Nephron (organoid): ENCODE measurements around the gene TPH2.

ENCODE experiments used
- H3K27ac Mint-ChIP-seq, 3 experiments: 2 replicates each; pipeline ENCODE4 v1.8.0; 2020; ENCODE audit warnings: mixed read lengths in 3 of 3, mild to moderate bottlenecking in 2 of 3, moderate library complexity in 1 of 3
- H3K27me3 Mint-ChIP-seq: 2 replicates; pipeline ENCODE4 v1.8.0; 2021; ENCODE audit warnings: low read depth, mild to moderate bottlenecking, moderate library complexity, mixed read lengths
- H3K36me3 Mint-ChIP-seq: 2 replicates; pipeline ENCODE4 v1.8.0; 2020; ENCODE audit warnings: low read depth, mixed read lengths
- H3K4me1 Mint-ChIP-seq: 2 replicates; pipeline ENCODE4 v1.8.0; 2020; ENCODE audit warnings: mixed read lengths
- H3K4me3 Mint-ChIP-seq, 3 experiments: 2 replicates each; pipeline ENCODE4 v1.8.0; 2020; ENCODE audit warnings: mild to moderate bottlenecking in 3 of 3, mixed read lengths in 3 of 3, moderate library complexity in 2 of 3
- H3K9me3 Mint-ChIP-seq: 2 replicates; pipeline ENCODE4 v1.8.0; 2020; ENCODE audit warnings: mixed read lengths
- CTCF ChIP-seq, 3 experiments: fragments of 200-600 bp; sonication (generic); IDR thresholded peaks; one replicate each; pipeline ENCODE4 v1.5.0; 2021; ENCODE audit warnings: antibody characterized with exemption in 3 of 3; ENCODE audit not compliant: unreplicated experiment in 3 of 3

Gene TPH2

GRCh38 chr12:72075401-72075800, 136.8 kb downstream of the TPH2 start:
- TF ChIP-seq CTCF (IDR thresholded peaks at IDR 0.05; ENCODE audit: unreplicated experiment in 3 of 3): no peak
- H3K36me3 Mint-ChIP-seq: peaks cover 4% of the 10 kb centered on the region
- peaks cover 14% of the 10 kb centered on the region for H3K9me3 Mint-ChIP-seq
- no peak overlapping the region for H3K27ac Mint-ChIP-seq
- no peak overlapping the region for H3K4me3 Mint-ChIP-seq
- peaks cover 11% of the 10 kb centered on the region for H3K4me1 Mint-ChIP-seq
- no peaks in the 10 kb centered on the region for H3K27me3 Mint-ChIP-seq

- Mint-ChIP-seq H3K4me1 (peaks cover 11% of the 10 kb centered on the region), H3K9me3 (peaks cover 14% of the 10 kb centered on the region), H3K36me3 (peaks cover 4% of the 10 kb centered on the region), H3K27ac (peak overlapping the region in 1 of 3 experiments; percentile 62), H3K4me3 (no peak overlapping the region), H3K27me3 (peaks cover 4% of the 10 kb centered on the region)
- TF ChIP-seq CTCF (IDR thresholded peaks at IDR 0.05; ENCODE audit: unreplicated experiment in 3 of 3): no peak
These were observed 137.4 kb downstream of the TPH2 start for GRCh38 chr12:72075891-72076557.

- no peak overlapping the region for H3K27ac Mint-ChIP-seq
- H3K27me3 Mint-ChIP-seq: peaks cover 4% of the 10 kb centered on the region
- H3K4me3 Mint-ChIP-seq: no peak overlapping the region
- H3K4me1 Mint-ChIP-seq: peaks cover 11% of the 10 kb centered on the region
- TF ChIP-seq CTCF (IDR thresholded peaks at IDR 0.05; ENCODE audit: unreplicated experiment in 3 of 3): no peak
- peaks cover 10% of the 10 kb centered on the region for H3K9me3 Mint-ChIP-seq
- peaks cover 3% of the 10 kb centered on the region for H3K36me3 Mint-ChIP-seq
These were observed 137.9 kb downstream of the TPH2 start for GRCh38 chr12:72076558-72076915.

- Mint-ChIP-seq H3K27me3 (peaks cover 4% of the 10 kb centered on the region), H3K27ac (no peak overlapping the region), H3K9me3 (peaks cover 5% of the 10 kb centered on the region), H3K36me3 (no peaks in the 10 kb centered on the region), H3K4me3 (no peak overlapping the region), H3K4me1 (peaks cover 9% of the 10 kb centered on the region)
- no peak for TF ChIP-seq CTCF (IDR thresholded peaks at IDR 0.05; ENCODE audit: unreplicated experiment in 3 of 3)
These were observed 138.6 kb downstream of the TPH2 start for GRCh38 chr12:72077111-72077820.

GRCh38 chr12:72081777-72082176, 143.1 kb downstream of the TPH2 start:
- Mint-ChIP-seq H3K36me3 (no peaks in the 10 kb centered on the region), H3K27me3 (peaks cover 4% of the 10 kb centered on the region), H3K9me3 (peaks cover 3% of the 10 kb centered on the region), H3K27ac (no peak overlapping the region), H3K4me3 (no peak overlapping the region), H3K4me1 (no peaks in the 10 kb centered on the region)
- no peak for TF ChIP-seq CTCF (IDR thresholded peaks at IDR 0.05; ENCODE audit: unreplicated experiment in 3 of 3)
